ENCODE measurements around the gene NDUFS1. TPM values are rescaled to one million over a fixed set of nuclear protein-coding genes. Genes with fewer than 3 reads are reported as not detected.

NDUFS1 gene
- total and polyA plus RNA-seq, 2 donors (not counting 1 experiment from before 2014, with no cell fraction given): 12.3 to 46.3 TPM

DNA sequence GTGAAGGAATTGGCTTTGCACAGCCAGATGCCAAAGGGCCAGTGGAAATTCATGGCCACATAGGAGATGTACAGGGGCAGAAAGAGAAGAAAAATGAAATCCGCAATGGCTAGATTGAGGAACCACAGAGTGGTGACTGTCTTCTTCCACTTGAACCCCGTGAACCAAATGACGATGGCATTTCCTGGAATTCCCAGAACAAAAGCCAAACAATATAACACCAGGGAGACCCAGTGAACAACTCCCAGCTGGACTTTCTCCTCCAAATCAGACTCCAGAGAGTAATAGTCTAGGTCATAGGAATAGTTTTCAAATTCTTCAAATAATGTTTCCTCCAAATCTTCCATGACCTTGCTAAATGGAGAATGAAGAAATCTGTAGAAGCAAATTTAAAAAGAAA, 17.7 kb upstream of the NDUFS1 start:
- no peak for TF ChIP-seq EZH2 (IDR thresholded peaks at IDR 0.05; ENCODE audit: borderline replicate concordance, insufficient read depth, low read depth, low read length, poor library complexity, severe bottlenecking)
- TF ChIP-seq, protein P1, sequence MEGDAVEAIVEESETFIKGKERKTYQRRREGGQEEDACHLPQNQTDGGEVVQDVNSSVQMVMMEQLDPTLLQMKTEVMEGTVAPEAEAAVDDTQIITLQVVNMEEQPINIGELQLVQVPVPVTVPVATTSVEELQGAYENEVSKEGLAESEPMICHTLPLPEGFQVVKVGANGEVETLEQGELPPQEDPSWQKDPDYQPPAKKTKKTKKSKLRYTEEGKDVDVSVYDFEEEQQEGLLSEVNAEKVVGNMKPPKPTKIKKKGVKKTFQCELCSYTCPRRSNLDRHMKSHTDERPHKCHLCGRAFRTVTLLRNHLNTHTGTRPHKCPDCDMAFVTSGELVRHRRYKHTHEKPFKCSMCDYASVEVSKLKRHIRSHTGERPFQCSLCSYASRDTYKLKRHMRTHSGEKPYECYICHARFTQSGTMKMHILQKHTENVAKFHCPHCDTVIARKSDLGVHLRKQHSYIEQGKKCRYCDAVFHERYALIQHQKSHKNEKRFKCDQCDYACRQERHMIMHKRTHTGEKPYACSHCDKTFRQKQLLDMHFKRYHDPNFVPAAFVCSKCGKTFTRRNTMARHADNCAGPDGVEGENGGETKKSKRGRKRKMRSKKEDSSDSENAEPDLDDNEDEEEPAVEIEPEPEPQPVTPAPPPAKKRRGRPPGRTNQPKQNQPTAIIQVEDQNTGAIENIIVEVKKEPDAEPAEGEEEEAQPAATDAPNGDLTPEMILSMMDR (IDR thresholded peaks at IDR 0.05): no peak
- WGBS (ENCODE audit: insufficient coverage): 100% methylated on average over 1 of the region's 3 CpGs

DNA sequence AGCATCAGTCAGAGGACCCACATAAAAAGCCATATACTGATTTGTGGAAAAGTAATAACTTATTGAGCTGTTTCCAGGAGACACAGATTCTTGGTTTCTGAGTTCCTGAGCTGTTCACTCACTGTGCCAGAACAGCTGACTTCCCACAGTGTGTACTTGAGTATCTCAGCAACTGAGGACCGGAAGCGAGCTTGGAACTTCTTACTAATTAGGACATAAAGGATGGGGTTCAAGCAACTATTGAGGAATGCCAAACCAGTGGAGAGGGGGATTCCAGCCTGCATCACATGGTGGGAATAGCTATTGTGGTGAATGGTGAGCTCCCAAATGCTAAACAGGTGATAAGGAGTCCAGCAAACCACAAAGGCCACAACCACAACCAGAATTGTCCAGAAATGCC, 16.9 kb upstream of the NDUFS1 start:
- Histone ChIP-seq H3K4me1 (ENCODE audit: control insufficient read depth in 2 of 2, insufficient read depth in 2 of 2, low read length in 2 of 2) (no peaks in the 10 kb centered on the region), H3K9me3 (ENCODE audit: control extremely low read depth in 1 of 3, control insufficient read depth in 2 of 3, insufficient read depth in 1 of 3, low read length in 2 of 3) (no peaks in the 10 kb centered on the region), H3K4me2 (replicated peaks; ENCODE audit: low read depth, low read length, poor library complexity, severe bottlenecking) (no peak overlapping the region), H3K27me3 (replicated peaks in 1 of 4; ENCODE audit: control extremely low read depth in 1 of 4, control insufficient read depth in 3 of 4, insufficient read depth in 4 of 4, low read length in 3 of 4) (peaks cover 0 to under 1% (median 0%) of the 10 kb centered on the region in 4 experiments), H2AFZ (ENCODE audit: insufficient read depth, low read depth, low read length, poor library complexity, severe bottlenecking) (no peak overlapping the region), H3K79me2 (ENCODE audit: control insufficient read depth, insufficient read depth, low read length) (no peaks in the 10 kb centered on the region), H3K36me3 (replicated peaks in 1 of 2; ENCODE audit: control extremely low read depth in 1 of 2, control insufficient read depth in 1 of 2, extremely low read depth in 1 of 2, insufficient read depth in 2 of 2, low read length in 1 of 2) (no peaks in the 10 kb centered on the region), H4K20me1 (ENCODE audit: control insufficient read depth, insufficient read depth, low read length, poor library complexity, severe bottlenecking) (no peaks in the 10 kb centered on the region), H3K27ac (ENCODE audit: low read length in 2 of 2) (no peak overlapping the region), H3K9ac (ENCODE audit: low read length) (no peak overlapping the region), H3K4me3 (ENCODE audit: control extremely low read depth in 1 of 5, extremely low read depth in 1 of 5, insufficient read depth in 1 of 5, low read depth in 2 of 5, low read length in 4 of 5) (no peak overlapping the region)
- Mint-ChIP-seq H3K27ac (no peak overlapping the region), H3K9me3 (ENCODE audit: insufficient read depth) (no peaks in the 10 kb centered on the region), H3K4me1 (no peaks in the 10 kb centered on the region), H3K27me3 (no peaks in the 10 kb centered on the region), H3K4me3 (no peak overlapping the region)
- POLR2A ChIA-PET: no interaction called here
- intact Hi-C loops (cut with micrococcal nuclease): no loop called here
- TF ChIP-seq, protein P1 (IDR thresholded peaks at IDR 0.05): no peak
- TF ChIP-seq EZH2 (IDR thresholded peaks at IDR 0.05; ENCODE audit: borderline replicate concordance, insufficient read depth, low read depth, low read length, poor library complexity, severe bottlenecking): no peak
- ATAC-seq (ENCODE audit: low read depth) (no peak), DNase-seq (no peak)
- CTCF ChIA-PET: no interaction called here
- WGBS (ENCODE audit: insufficient coverage): no CpG with 5 or more reads among the region's 2 CpGs

More for the DNA sequence above, 17.7 kb upstream of the NDUFS1 start:
- Histone ChIP-seq H3K9me3 (ENCODE audit: control extremely low read depth in 1 of 3, control insufficient read depth in 2 of 3, insufficient read depth in 1 of 3, low read length in 2 of 3) (no peaks in the 10 kb centered on the region), H3K79me2 (ENCODE audit: control insufficient read depth, insufficient read depth, low read length) (no peaks in the 10 kb centered on the region), H3K4me2 (replicated peaks; ENCODE audit: low read depth, low read length, poor library complexity, severe bottlenecking) (no peak overlapping the region), H3K27me3 (replicated peaks in 1 of 4; ENCODE audit: control extremely low read depth in 1 of 4, control insufficient read depth in 3 of 4, insufficient read depth in 4 of 4, low read length in 3 of 4) (peaks cover 0 to 4% (median 0%) of the 10 kb centered on the region in 4 experiments), H3K36me3 (replicated peaks in 1 of 2; ENCODE audit: control extremely low read depth in 1 of 2, control insufficient read depth in 1 of 2, extremely low read depth in 1 of 2, insufficient read depth in 2 of 2, low read length in 1 of 2) (no peaks in the 10 kb centered on the region), H3K9ac (ENCODE audit: low read length) (no peak overlapping the region), H3K27ac (ENCODE audit: low read length in 2 of 2) (no peak overlapping the region), H3K4me3 (ENCODE audit: control extremely low read depth in 1 of 5, extremely low read depth in 1 of 5, insufficient read depth in 1 of 5, low read depth in 2 of 5, low read length in 4 of 5) (no peak overlapping the region), H3K4me1 (ENCODE audit: control insufficient read depth in 2 of 2, insufficient read depth in 2 of 2, low read length in 2 of 2) (no peaks in the 10 kb centered on the region), H4K20me1 (ENCODE audit: control insufficient read depth, insufficient read depth, low read length, poor library complexity, severe bottlenecking) (no peaks in the 10 kb centered on the region), H2AFZ (ENCODE audit: insufficient read depth, low read depth, low read length, poor library complexity, severe bottlenecking) (no peak overlapping the region)
- DNase-seq: no peak
- intact Hi-C loops (cut with micrococcal nuclease): no loop called here
- no peaks in the 10 kb centered on the region for H3K9me3 Mint-ChIP-seq (ENCODE audit: insufficient read depth)
- no peaks in the 10 kb centered on the region for H3K27me3 Mint-ChIP-seq
- no peak for ATAC-seq (ENCODE audit: low read depth)
- CTCF ChIA-PET: no interaction called here
- no peaks in the 10 kb centered on the region for H3K4me1 Mint-ChIP-seq
- no peak overlapping the region for H3K27ac Mint-ChIP-seq
- POLR2A ChIA-PET: no interaction called here
- no peak overlapping the region for H3K4me3 Mint-ChIP-seq

Data from B cell (primary cell).